ENCODE measurements around the gene C17orf67. TPM values are rescaled to one million over a fixed set of nuclear protein-coding genes. Genes with fewer than 3 reads are reported as not detected.
A peak's percentile ranks its signal among the peaks of the same experiment; 100 is the strongest.

The C17orf67 gene
- total RNA-seq, 1 donor from 2014 or later, result 1.0 TPM

DNA sequence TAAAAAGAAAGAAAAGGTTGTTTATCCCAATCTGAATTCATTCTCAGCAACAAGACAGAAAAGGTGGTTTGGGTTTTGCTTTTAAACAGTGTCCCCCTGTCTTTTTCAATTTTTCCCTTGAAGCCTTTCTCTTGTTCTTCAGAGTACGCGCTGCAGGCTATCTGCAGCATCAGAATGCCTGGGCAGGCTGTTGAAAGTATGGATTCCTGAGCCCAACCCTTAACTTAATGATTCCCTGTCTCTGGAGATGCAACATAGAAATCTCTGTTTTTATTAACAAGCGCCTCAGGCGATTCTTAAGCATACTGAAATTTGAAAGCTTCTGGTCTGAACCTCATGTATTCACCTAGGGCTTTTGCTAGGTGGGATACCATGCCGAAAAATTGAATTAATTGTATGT lies 32.4 kb upstream of the C17orf67 start:
- Histone ChIP-seq H3K27me3 (ENCODE audit: control insufficient read depth in 3 of 3, insufficient read depth in 3 of 3, low read length in 3 of 3) (no peaks in the 10 kb centered on the region), H3K9me3 (ENCODE audit: control insufficient read depth in 3 of 3, low read length in 3 of 3) (no peaks in the 10 kb centered on the region), H3K4me1 (ENCODE audit: control insufficient read depth in 3 of 3, insufficient read depth in 3 of 3, low read length in 3 of 3) (no peaks in the 10 kb centered on the region), H3K9ac (ENCODE audit: low read depth in 1 of 3, low read length in 3 of 3) (no peak overlapping the region), H3K27ac (ENCODE audit: low read depth, low read length) (no peak overlapping the region), H3K36me3 (ENCODE audit: control insufficient read depth in 3 of 3, insufficient read depth in 3 of 3, low read length in 3 of 3) (peaks cover 0 to 6% (median 3%) of the 10 kb centered on the region in 3 donors), H3K4me3 (ENCODE audit: low read length in 3 of 3) (no peak overlapping the region)

DNA sequence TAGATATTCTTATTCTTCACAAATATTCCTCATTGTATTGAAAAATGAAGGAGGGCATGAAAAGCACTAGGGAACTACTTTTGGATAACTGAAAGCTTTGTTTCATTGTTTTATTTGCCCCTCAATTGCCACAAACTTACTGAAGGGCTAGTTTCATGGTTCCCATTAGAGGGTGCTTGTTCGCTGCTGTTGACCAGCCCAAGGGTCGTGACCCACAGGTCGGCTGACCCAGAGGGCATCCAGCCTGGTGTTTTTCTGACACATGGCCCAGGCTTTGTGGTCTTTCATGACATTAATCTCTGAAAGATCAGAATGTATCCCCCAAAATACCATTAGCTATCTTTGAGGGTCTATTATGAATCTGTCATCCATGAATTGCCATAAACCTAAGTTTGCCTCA lies 30.3 kb upstream of the C17orf67 start:
- Histone ChIP-seq H3K4me1 (ENCODE audit: control insufficient read depth in 3 of 3, insufficient read depth in 3 of 3, low read length in 3 of 3) (no peaks in the 10 kb centered on the region), H3K9me3 (ENCODE audit: control insufficient read depth in 3 of 3, low read length in 3 of 3) (no peaks in the 10 kb centered on the region), H3K27ac (ENCODE audit: low read depth, low read length) (no peak overlapping the region), H3K27me3 (ENCODE audit: control insufficient read depth in 3 of 3, insufficient read depth in 3 of 3, low read length in 3 of 3) (no peaks in the 10 kb centered on the region), H3K4me3 (ENCODE audit: low read length in 3 of 3) (no peak overlapping the region), H3K9ac (ENCODE audit: low read depth in 1 of 3, low read length in 3 of 3) (no peak overlapping the region), H3K36me3 (ENCODE audit: control insufficient read depth in 3 of 3, insufficient read depth in 3 of 3, low read length in 3 of 3) (peaks cover 0 to 6% (median 3%) of the 10 kb centered on the region in 3 donors)

DNA sequence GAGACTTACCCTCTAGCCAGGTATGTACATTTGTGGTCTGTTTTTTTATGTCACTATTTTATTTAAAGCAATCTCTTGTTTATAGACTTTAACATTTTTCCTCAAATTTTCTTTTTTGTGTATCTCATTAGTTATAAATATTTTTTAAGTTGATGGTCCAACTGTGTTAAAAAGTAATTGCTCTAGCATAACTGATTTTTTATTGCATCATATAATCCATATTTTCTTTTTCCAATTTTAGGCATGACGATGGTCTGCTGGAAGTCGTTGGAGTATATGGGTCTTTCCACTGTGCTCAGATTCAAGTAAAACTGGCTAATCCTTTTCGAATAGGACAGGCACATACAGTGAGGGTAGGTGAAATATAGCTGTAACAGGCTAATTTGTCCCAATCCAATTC lies 28.2 kb upstream of the C17orf67 start:
- H3K27me3 ChIP-seq (ENCODE audit: control insufficient read depth in 3 of 3, insufficient read depth in 3 of 3, low read length in 3 of 3), result no peaks in the 10 kb centered on the region
- no peak overlapping the region for H3K9ac ChIP-seq (ENCODE audit: low read depth in 1 of 3, low read length in 3 of 3)
- H3K27ac ChIP-seq (ENCODE audit: low read depth, low read length), result no peak overlapping the region
- H3K9me3 ChIP-seq (ENCODE audit: control insufficient read depth in 3 of 3, low read length in 3 of 3), result no peaks in the 10 kb centered on the region
- no peaks in the 10 kb centered on the region for H3K4me1 ChIP-seq (ENCODE audit: control insufficient read depth in 3 of 3, insufficient read depth in 3 of 3, low read length in 3 of 3)
- H3K4me3 ChIP-seq (ENCODE audit: low read length in 3 of 3), result no peak overlapping the region
- peaks cover 0 to 6% (median 3%) of the 10 kb centered on the region in 3 donors for H3K36me3 ChIP-seq (ENCODE audit: control insufficient read depth in 3 of 3, insufficient read depth in 3 of 3, low read length in 3 of 3)

DNA sequence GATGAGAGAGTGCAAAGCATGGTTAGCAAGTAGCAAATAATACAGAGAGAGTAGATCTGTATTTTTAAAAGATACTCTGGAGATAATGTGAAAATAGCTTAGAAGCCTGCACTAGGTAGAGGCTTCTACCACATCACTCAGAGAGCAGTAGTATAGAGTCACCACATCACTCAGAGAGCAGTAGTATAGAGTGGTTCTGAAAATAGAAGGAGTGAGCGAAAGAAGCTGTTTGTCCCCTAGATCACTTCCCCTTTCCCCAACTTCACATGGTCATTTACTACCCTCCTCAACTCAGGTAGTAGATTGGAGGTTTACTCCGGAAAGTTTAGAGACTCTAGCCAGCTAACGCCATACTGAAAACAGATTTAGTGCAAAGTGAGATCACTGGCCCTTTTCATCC lies 17.3 kb upstream of the C17orf67 start:
- no peak overlapping the region for H3K9ac ChIP-seq (ENCODE audit: low read depth in 1 of 3, low read length in 3 of 3)
- H3K4me1 ChIP-seq (ENCODE audit: control insufficient read depth in 3 of 3, insufficient read depth in 3 of 3, low read length in 3 of 3), result no peaks in the 10 kb centered on the region
- peaks cover 2 to 11% (median 3%) of the 10 kb centered on the region in 3 donors for H3K36me3 ChIP-seq (ENCODE audit: control insufficient read depth in 3 of 3, insufficient read depth in 3 of 3, low read length in 3 of 3)

DNA sequence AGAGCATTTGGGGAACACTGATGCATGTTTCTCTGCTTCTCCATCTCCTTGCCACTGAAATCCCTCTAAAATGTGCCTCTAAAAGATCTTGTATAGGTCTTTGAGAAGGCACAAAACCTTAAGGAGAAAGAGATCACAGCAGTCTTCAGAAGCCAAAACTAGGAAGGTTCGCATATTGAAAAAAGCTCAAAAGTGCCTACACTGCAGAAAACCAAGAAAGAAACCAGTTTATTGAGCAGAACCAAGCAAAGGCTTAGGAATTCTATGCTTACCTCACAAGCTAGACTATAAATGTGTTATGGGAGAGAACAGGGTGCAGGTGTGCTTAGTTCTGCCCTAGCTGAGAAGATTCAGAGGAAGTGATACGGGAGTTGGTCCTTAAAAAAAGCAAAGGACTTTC lies 16.9 kb upstream of the C17orf67 start:
- H3K9ac ChIP-seq (ENCODE audit: low read depth in 1 of 3, low read length in 3 of 3), result no peak overlapping the region
- no peaks in the 10 kb centered on the region for H3K4me1 ChIP-seq (ENCODE audit: control insufficient read depth in 3 of 3, insufficient read depth in 3 of 3, low read length in 3 of 3)
- no peak overlapping the region for H3K4me3 ChIP-seq (ENCODE audit: low read length in 3 of 3)
- peaks cover 2 to 11% (median 3%) of the 10 kb centered on the region in 3 donors for H3K36me3 ChIP-seq (ENCODE audit: control insufficient read depth in 3 of 3, insufficient read depth in 3 of 3, low read length in 3 of 3)
- H3K27ac ChIP-seq (ENCODE audit: low read depth, low read length), result no peak overlapping the region
- no peaks in the 10 kb centered on the region for H3K27me3 ChIP-seq (ENCODE audit: control insufficient read depth in 3 of 3, insufficient read depth in 3 of 3, low read length in 3 of 3)
- no peaks in the 10 kb centered on the region for H3K9me3 ChIP-seq (ENCODE audit: control insufficient read depth in 3 of 3, low read length in 3 of 3)

More for the DNA sequence above, 17.3 kb upstream of the C17orf67 start:
- H3K4me3 ChIP-seq (ENCODE audit: low read length in 3 of 3), result no peak overlapping the region
- H3K9me3 ChIP-seq (ENCODE audit: control insufficient read depth in 3 of 3, low read length in 3 of 3), result no peaks in the 10 kb centered on the region
- no peaks in the 10 kb centered on the region for H3K27me3 ChIP-seq (ENCODE audit: control insufficient read depth in 3 of 3, insufficient read depth in 3 of 3, low read length in 3 of 3)
- H3K27ac ChIP-seq (ENCODE audit: low read depth, low read length), result no peak overlapping the region

DNA sequence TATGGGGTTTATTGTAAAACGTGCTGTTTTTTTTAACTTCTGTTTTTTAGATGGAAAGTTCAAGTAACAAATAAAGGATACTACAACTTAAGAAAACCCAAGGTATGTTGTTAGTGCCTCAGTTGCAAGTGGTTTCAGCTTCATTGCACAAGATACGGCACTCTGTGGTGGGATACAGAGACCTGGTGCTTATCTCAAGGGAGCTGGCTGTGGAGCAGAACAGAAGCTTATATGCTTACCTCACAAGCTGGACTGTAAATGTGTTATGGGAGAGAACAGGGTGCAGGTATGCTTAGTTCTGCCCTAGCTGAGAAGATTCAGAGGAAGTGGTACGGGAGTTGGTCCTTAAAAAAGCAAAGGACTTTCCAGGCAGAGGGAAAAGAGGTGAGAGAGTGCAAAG lies 15.4 kb upstream of the C17orf67 start:
- Histone ChIP-seq H3K36me3 (ENCODE audit: control insufficient read depth in 3 of 3, insufficient read depth in 3 of 3, low read length in 3 of 3) (peaks cover 2 to 11% (median 3%) of the 10 kb centered on the region in 3 donors), H3K9ac (ENCODE audit: low read depth in 1 of 3, low read length in 3 of 3) (no peak overlapping the region), H3K9me3 (ENCODE audit: control insufficient read depth in 3 of 3, low read length in 3 of 3) (no peaks in the 10 kb centered on the region)

DNA sequence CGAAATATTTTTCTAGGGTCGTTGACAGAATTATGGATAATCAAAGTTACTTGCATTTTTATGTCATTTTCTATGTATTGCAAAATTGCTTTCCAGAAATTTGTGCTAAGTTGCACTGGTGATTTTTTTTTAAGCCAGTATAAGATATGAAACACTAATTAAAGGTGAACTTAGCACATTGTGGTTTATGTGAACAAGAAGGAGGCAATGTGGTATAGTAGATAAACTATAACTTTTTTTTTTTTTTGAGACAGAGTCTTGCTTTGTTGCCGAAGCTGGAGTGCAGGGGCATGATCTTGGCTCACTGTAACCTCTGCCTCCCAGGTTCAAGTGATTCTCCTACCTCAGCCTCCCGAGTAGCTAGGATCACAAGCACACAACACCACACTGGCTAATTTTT lies 13.4 kb upstream of the C17orf67 start:
- no peaks in the 10 kb centered on the region for H3K27me3 ChIP-seq (ENCODE audit: control insufficient read depth in 3 of 3, insufficient read depth in 3 of 3, low read length in 3 of 3)
- H3K27ac ChIP-seq (ENCODE audit: low read depth, low read length), result no peak overlapping the region
- peaks cover 2 to 11% (median 3%) of the 10 kb centered on the region in 3 donors for H3K36me3 ChIP-seq (ENCODE audit: control insufficient read depth in 3 of 3, insufficient read depth in 3 of 3, low read length in 3 of 3)
- H3K9ac ChIP-seq (ENCODE audit: low read depth in 1 of 3, low read length in 3 of 3), result no peak overlapping the region
- no peaks in the 10 kb centered on the region for H3K9me3 ChIP-seq (ENCODE audit: control insufficient read depth in 3 of 3, low read length in 3 of 3)
- H3K4me3 ChIP-seq (ENCODE audit: low read length in 3 of 3), result no peak overlapping the region
- no peaks in the 10 kb centered on the region for H3K4me1 ChIP-seq (ENCODE audit: control insufficient read depth in 3 of 3, insufficient read depth in 3 of 3, low read length in 3 of 3)

More for the DNA sequence above, 15.4 kb upstream of the C17orf67 start:
- H3K4me3 ChIP-seq (ENCODE audit: low read length in 3 of 3), result no peak overlapping the region
- H3K27me3 ChIP-seq (ENCODE audit: control insufficient read depth in 3 of 3, insufficient read depth in 3 of 3, low read length in 3 of 3), result no peaks in the 10 kb centered on the region
- no peak overlapping the region for H3K27ac ChIP-seq (ENCODE audit: low read depth, low read length)
- no peaks in the 10 kb centered on the region for H3K4me1 ChIP-seq (ENCODE audit: control insufficient read depth in 3 of 3, insufficient read depth in 3 of 3, low read length in 3 of 3)

DNA sequence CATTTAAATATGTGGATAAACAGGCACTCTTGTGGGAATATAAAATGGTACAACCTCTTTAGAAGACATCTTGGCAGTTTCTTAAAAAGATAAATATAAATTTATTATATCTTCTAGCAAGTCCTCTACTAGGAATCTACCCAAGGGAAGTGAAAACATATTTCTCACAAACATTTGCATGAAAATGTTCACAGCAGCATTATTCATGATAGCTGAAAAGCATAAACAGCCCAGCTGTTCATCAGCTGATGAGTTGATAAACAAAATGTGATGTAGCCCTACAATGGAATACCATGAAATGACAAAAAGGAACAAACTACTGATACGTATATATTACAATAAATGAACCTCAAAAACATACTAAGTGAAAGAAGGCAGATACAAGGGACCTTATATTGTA lies 12.2 kb upstream of the C17orf67 start:
- Histone ChIP-seq H3K4me1 (ENCODE audit: control insufficient read depth in 3 of 3, insufficient read depth in 3 of 3, low read length in 3 of 3) (no peaks in the 10 kb centered on the region), H3K27ac (ENCODE audit: low read depth, low read length) (no peak overlapping the region), H3K4me3 (ENCODE audit: low read length in 3 of 3) (no peak overlapping the region), H3K9ac (ENCODE audit: low read depth in 1 of 3, low read length in 3 of 3) (no peak overlapping the region), H3K9me3 (ENCODE audit: control insufficient read depth in 3 of 3, low read length in 3 of 3) (no peaks in the 10 kb centered on the region), H3K36me3 (ENCODE audit: control insufficient read depth in 3 of 3, insufficient read depth in 3 of 3, low read length in 3 of 3) (peaks cover 2 to 11% (median 3%) of the 10 kb centered on the region in 3 donors), H3K27me3 (ENCODE audit: control insufficient read depth in 3 of 3, insufficient read depth in 3 of 3, low read length in 3 of 3) (no peaks in the 10 kb centered on the region)

DNA sequence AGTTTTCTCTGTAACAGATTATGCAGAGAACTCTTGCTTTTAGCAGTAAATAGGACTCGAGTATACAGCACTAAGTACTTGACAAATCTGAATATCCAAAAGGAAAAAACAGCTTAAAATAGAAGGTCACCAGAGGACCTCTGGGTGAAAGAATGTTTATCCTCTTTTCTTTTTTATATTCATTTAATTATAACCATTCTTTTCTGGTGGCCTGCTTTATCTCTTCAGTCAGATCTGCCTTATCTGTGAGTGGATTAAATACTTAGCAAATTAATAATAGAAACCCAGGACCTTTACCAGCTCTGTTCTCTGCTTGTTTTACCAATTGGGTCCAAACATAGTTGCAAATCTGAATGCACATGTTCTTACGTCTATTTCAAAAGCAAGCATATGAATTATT lies 8.9 kb upstream of the C17orf67 start:
- Histone ChIP-seq H3K27ac (ENCODE audit: low read depth, low read length) (no peak overlapping the region), H3K27me3 (ENCODE audit: control insufficient read depth in 3 of 3, insufficient read depth in 3 of 3, low read length in 3 of 3) (no peaks in the 10 kb centered on the region)

DNA sequence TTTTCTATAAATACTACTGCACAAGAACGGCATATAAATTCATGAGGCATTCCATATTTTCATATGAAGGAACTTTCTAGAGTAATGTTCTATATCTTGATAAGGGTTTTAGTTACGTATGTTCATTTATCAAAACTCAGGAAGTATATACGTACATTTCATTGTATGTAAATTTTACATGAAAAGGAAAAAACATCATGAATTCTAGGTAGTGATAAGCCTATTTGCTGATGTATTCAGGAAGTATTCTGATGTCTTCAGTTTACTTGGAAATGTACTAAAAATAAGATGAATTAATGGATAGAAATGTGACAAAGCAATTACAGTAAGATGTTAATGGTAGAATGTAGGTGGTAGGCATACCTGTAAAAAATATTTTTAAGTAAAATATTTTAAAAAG lies 5.0 kb upstream of the C17orf67 start:
- H3K4me1 ChIP-seq (ENCODE audit: control insufficient read depth in 3 of 3, insufficient read depth in 3 of 3, low read length in 3 of 3), result peaks cover 4 to 12% (median 9%) of the 10 kb centered on the region in 3 donors
- peaks cover 0 to 3% (median 0%) of the 10 kb centered on the region in 3 donors for H3K36me3 ChIP-seq (ENCODE audit: control insufficient read depth in 3 of 3, insufficient read depth in 3 of 3, low read length in 3 of 3)
- H3K27me3 ChIP-seq (ENCODE audit: control insufficient read depth in 3 of 3, insufficient read depth in 3 of 3, low read length in 3 of 3), result no peaks in the 10 kb centered on the region
- H3K4me3 ChIP-seq (ENCODE audit: low read length in 3 of 3), result no peak overlapping the region
- H3K9ac ChIP-seq (ENCODE audit: low read depth in 1 of 3, low read length in 3 of 3), result no peak overlapping the region
- no peaks in the 10 kb centered on the region for H3K9me3 ChIP-seq (ENCODE audit: control insufficient read depth in 3 of 3, low read length in 3 of 3)
- no peak overlapping the region for H3K27ac ChIP-seq (ENCODE audit: low read depth, low read length)

More for the DNA sequence above, 8.9 kb upstream of the C17orf67 start:
- Histone ChIP-seq H3K9me3 (ENCODE audit: control insufficient read depth in 3 of 3, low read length in 3 of 3) (no peaks in the 10 kb centered on the region), H3K4me3 (ENCODE audit: low read length in 3 of 3) (no peak overlapping the region), H3K36me3 (ENCODE audit: control insufficient read depth in 3 of 3, insufficient read depth in 3 of 3, low read length in 3 of 3) (peaks cover 0 to 3% (median 0%) of the 10 kb centered on the region in 3 donors), H3K4me1 (ENCODE audit: control insufficient read depth in 3 of 3, insufficient read depth in 3 of 3, low read length in 3 of 3) (no peaks in the 10 kb centered on the region), H3K9ac (ENCODE audit: low read depth in 1 of 3, low read length in 3 of 3) (no peak overlapping the region)

DNA sequence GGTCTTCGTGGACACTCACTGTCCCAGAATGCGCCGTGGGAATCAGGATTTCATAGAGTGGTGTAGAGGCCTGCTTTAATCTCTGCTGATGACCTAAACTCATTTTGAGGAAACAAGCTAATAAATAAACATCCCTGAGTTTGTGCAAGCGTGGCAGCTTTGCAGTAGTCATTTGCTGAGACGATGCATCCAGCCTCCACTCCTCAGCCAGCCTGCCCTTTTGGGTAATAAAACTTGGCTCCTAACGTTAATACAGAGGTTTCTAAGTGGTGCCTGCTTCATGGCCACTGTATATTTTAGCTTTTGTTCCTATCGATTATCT lies 1.5 kb upstream of the C17orf67 start:
- Histone ChIP-seq H3K27ac (ENCODE audit: low read depth, low read length) (no peak overlapping the region), H3K36me3 (ENCODE audit: control insufficient read depth in 3 of 3, insufficient read depth in 3 of 3, low read length in 3 of 3) (no peaks in the 10 kb centered on the region), H3K27me3 (ENCODE audit: control insufficient read depth in 3 of 3, insufficient read depth in 3 of 3, low read length in 3 of 3) (peaks cover 0 to 10% (median 7%) of the 10 kb centered on the region in 3 donors), H3K9ac (ENCODE audit: low read depth in 1 of 3, low read length in 3 of 3) (peak overlapping the region in 1 of 3 donors; percentile 76), H3K4me3 (ENCODE audit: low read length in 3 of 3) (peak overlapping the region; percentile 63 to 78 (median 68)), H3K9me3 (ENCODE audit: control insufficient read depth in 3 of 3, low read length in 3 of 3) (no peaks in the 10 kb centered on the region), H3K4me1 (ENCODE audit: control insufficient read depth in 3 of 3, insufficient read depth in 3 of 3, low read length in 3 of 3) (peaks cover 12 to 22% (median 17%) of the 10 kb centered on the region in 3 donors)
